Lower leg skin (tissue), 4 donors: Measurements from ENCODE around the gene ATG7. TPM values are rescaled to one million over a fixed set of nuclear protein-coding genes. Genes with fewer than 3 reads are reported as not detected.

Source experiments
- DNase-seq, 2 donors: peaks; one replicate each; pipeline ENCODE4 v3.0.0-alpha.2; 2019; ENCODE audit warnings: low spot score in 2 of 2
- H3K4me3 ChIP-seq: fragments of 200-600 bp; sonication (generic); 2 replicates; pipeline ENCODE4 v1.5.1; 2017; ENCODE audit warnings: mild to moderate bottlenecking, low read depth; ENCODE audit not compliant: poor library complexity, severe bottlenecking
- POLR2A ChIP-seq, 2 donors: fragments of 450-650 bp; IDR thresholded peaks; one replicate each; pipeline ENCODE4 v1.6.1; 2016 to 2017; ENCODE audit warnings: antibody characterized with exemption in 2 of 2, mild to moderate bottlenecking in 1 of 2, moderate library complexity in 1 of 2
- WGBS, 2 donors: methylation state at CpG; one replicate each; pipeline ENCODE4 v1.1.5; 2018; 5-methylcytosine and 5-hydroxymethylcytosine counted together
- intact Hi-C: fragments of 100-400 bp; cut with DNase I; formaldehyde crosslinking; loops from one replicate; pipeline ENCODE4 v1.15.0; 2023; ENCODE audit warnings: low total_unique reads
- total RNA-seq, 4 donors: library from RNA; depleted of rRNA; stranded (reverse); fragments of >200 nt; gene quantifications; one replicate each; pipeline ENCODE4 v1.1.0, GENCODE V29; 2016
- TF ChIP-seq, protein P1 (sequence below), 3 donors: fragments of 450-650 bp; IDR thresholded peaks; one replicate each; pipeline ENCODE4 v1.5.1; 2016; ENCODE audit warnings: antibody characterized with exemption in 3 of 3, mild to moderate bottlenecking in 3 of 3, moderate library complexity in 2 of 3

ATG7 gene
- total RNA-seq, 4 donors from 2014 or later, result 38.8 to 110 (median 53.2) TPM

DNA sequence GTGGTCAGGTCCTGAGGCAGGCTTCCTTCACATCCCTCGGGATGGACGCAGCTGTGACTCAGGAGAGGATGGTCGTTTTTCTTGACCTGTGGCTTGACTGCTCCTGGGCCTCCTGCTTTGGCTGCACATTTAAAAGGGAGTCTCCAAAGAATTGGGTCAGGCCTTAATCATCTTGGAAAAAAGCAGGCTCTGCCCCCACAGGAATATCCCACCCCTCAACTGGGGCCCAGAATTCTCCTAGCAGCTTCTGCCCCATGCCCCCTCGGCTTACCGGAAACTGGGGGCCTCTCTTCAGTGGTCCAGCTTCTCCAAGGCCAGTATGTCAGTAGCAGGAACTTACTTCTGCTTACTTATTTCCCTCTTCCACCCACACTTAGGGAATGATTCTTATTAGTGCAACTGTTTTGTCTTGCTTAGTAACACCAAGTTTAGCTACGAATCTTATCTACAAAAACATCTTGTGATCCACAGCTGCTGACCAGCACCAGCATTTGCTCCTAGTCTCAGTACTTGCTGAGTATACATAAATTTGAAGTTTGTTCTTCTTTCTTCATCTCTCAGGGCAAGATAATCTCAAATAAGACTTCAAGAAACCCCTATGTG is 35.7 kb downstream of the ATG7 start:
- no peak overlapping the region for H3K4me3 ChIP-seq
- WGBS, 2 donors, result 68 to 82% methylated on average over 6 of the region's 6 CpGs
- intact Hi-C loops, result no loop called here
- TF ChIP-seq POLR2A (IDR thresholded peaks at IDR 0.05), result no peak
- TF ChIP-seq, protein P1, sequence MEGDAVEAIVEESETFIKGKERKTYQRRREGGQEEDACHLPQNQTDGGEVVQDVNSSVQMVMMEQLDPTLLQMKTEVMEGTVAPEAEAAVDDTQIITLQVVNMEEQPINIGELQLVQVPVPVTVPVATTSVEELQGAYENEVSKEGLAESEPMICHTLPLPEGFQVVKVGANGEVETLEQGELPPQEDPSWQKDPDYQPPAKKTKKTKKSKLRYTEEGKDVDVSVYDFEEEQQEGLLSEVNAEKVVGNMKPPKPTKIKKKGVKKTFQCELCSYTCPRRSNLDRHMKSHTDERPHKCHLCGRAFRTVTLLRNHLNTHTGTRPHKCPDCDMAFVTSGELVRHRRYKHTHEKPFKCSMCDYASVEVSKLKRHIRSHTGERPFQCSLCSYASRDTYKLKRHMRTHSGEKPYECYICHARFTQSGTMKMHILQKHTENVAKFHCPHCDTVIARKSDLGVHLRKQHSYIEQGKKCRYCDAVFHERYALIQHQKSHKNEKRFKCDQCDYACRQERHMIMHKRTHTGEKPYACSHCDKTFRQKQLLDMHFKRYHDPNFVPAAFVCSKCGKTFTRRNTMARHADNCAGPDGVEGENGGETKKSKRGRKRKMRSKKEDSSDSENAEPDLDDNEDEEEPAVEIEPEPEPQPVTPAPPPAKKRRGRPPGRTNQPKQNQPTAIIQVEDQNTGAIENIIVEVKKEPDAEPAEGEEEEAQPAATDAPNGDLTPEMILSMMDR (IDR thresholded peaks at IDR 0.05), result no peak
- peak in 1 of 2 donors; percentile 23 for DNase-seq

DNA sequence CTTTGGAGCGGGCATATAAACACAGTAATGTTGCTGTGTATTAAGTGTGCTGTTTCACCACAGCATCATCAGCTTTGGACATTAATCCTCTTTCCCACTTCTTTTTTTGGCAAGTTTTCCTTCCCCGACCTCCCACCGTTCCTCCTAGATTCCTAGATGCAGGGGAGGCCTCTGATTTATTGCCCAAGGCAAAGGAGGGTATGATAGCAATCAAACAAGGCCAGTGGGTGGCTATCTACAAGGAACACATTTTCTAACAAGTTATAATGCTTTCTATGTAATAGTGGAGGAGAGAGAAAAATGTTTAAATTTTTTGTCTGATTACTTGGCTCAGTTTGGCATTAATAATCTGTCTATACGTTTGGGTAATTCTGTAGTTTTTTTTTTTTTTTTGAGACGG is 38.1 kb downstream of the ATG7 start:
- TF ChIP-seq, protein P1 (IDR thresholded peaks at IDR 0.05), result no peak
- TF ChIP-seq POLR2A (IDR thresholded peaks at IDR 0.05), result no peak
- WGBS, 2 donors, result 75 to 80% methylated on average over 5 of the region's 5 CpGs
- no peak for DNase-seq
- no peak overlapping the region for H3K4me3 ChIP-seq
- intact Hi-C loops, result no loop called here

DNA sequence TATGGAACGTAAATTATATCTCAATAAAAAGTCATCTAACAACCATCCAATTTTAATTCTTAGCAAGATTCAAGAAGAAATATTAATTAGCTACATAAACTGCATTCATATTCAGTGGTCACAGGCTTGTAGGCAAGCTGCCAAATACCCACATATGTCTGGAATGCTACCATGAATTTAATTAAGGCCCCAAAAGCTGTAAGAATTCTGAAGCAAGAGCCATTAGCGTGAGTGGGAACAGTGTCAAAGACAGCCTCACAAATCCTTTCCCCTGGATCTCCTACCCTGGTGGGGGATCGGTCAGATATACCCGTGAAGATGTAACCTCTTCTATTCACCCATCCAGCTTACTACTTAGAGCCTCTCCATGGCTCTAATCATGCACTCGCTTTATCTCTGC is 40.0 kb downstream of the ATG7 start:
- no peak overlapping the region for H3K4me3 ChIP-seq
- WGBS, 2 donors, result 82 to 86% methylated on average over 5 of the region's 5 CpGs
- TF ChIP-seq POLR2A (IDR thresholded peaks at IDR 0.05), result no peak
- TF ChIP-seq, protein P1 (IDR thresholded peaks at IDR 0.05), result no peak
- intact Hi-C loops, result no loop called here
- DNase-seq, result no peak

DNA sequence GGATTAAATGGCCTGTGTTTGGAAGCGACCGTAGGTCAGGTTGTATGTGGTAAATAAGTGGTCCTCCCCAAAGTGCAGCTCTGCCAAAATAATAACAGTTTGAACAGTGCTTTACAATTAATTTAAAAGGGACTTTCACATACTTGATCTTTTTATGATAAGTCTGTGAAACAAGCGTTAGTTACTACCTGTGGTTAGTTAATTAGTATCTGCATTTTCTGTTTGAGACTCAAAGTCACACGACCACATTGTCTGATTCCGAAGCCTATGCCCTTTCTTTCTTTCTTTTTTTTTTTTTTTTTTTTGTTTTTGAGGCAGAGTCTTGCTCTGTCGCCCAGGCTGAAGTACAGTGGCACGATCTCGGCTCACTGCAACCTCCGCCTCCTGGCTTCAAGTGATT is 45.1 kb downstream of the ATG7 start:
- DNase-seq, result no peak
- intact Hi-C loops, result no loop called here
- no peak overlapping the region for H3K4me3 ChIP-seq
- TF ChIP-seq POLR2A (IDR thresholded peaks at IDR 0.05), result no peak
- TF ChIP-seq, protein P1 (IDR thresholded peaks at IDR 0.05), result no peak
- WGBS, 2 donors, result 73 to 76% methylated on average over 9 of the region's 9 CpGs

DNA sequence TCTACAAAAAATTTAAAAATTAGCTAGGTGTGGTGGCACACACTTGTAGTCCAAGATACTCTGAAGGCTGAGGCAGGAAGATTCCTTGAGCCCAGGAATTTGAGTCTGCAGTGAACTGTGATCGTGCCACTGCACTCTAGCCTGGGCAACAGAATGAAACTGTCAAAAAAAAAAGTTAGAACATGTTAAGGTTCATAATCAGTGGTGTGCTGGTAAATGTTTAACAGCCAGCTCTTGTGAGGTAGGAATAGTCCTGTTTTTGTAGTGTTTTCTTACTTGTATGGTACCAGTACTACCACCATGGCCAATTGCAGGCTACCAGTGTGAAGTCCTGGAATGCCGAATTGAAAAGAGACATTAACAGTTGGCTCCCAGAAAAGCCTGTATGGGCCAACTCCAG is 50.7 kb downstream of the ATG7 start:
- intact Hi-C loops, result no loop called here
- H3K4me3 ChIP-seq, result no peak overlapping the region
- 89 to 90% methylated on average over 2 of the region's 2 CpGs for WGBS, 2 donors
- DNase-seq, result no peak
- TF ChIP-seq, protein P1 (IDR thresholded peaks at IDR 0.05), result no peak
- no peak for TF ChIP-seq POLR2A (IDR thresholded peaks at IDR 0.05)

DNA sequence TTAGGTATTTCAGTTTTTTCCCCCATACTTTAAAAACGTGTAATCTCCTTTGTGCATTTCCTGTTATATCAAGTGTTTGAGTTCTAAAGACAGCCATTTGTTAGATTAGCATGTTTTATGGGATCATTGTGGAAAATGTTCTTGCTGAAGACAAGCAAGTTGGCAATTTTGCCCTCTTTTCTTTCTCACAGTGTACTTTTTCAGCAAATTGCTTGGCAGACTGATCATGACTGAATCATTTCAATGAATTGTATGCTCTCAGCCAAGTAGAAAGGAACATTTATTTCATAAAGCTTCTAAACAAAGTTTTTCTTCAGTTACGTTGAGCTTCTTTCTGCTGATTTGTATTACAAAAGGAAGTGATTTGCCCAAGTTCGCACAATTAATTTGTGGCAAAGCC is 51.6 kb downstream of the ATG7 start:
- WGBS, 2 donors, result 58 to 67% methylated on average over 3 of the region's 3 CpGs
- TF ChIP-seq, protein P1 (IDR thresholded peaks at IDR 0.05), result no peak
- no peak for TF ChIP-seq POLR2A (IDR thresholded peaks at IDR 0.05)
- no peak overlapping the region for H3K4me3 ChIP-seq
- intact Hi-C loops, result no loop called here
- DNase-seq, result no peak
